NCI-H345 treated with DMSO at 0.1 percent for 48 hours (cell line): ENCODE measurements around the gene MAN2A2.
"Not testable (repeated sequence)": the region's sequence is repeated elsewhere in the genome, so short reads cannot be mapped to it uniquely, and the experiment has no call there.

ENCODE experiments used
- DNase-seq: peaks from one replicate; lab custom pipeline; 2025; ENCODE audit not compliant: unreplicated experiment; lab: John Stamatoyannopoulos, UW

MAN2A2 gene

DNA sequence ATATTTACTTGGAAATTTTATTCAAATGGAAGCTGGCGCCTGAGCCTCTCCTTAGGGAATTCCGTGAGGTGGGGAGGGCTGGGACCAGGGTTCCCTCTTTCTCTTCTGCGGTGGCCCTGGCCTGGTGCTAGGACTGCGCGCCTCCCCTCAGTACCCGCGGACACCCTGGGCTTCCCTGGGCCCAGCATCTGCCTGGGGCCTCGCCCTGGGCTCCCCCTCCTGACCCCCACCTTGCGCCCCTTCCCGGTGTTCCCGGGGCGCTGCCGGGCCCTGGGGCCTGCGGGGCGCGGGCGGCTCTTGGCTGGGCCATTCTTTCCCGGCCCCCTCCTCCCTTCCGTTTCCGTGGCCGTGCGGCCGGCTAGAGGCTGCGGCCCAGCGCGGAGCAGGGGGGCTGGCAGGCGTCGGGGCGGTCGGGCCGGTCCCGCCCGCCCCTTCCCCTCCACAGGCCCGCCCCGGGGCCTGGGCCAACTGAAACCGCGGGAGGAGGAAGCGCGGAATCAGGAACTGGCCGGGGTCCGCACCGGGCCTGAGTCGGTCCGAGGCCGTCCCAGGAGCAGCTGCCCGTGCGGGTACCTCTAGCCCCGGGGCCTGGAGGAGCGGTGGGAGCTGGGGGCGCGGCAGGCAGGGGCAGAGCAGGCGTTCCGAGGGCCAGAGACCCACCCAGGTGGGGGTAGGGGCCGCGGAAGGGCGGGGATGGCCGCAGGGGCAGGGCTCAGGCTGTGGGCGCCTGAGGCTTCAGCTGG is 19.0 kb upstream of the MAN2A2 start, which contains the start of gene FES:
TSS of gene FES (plus strand) at position 529 of the 743 bp plus-strand sequence. CDS start 542 bp downstream, outside the sequence.
- no peak for DNase-seq

- DNase-seq: no peak
Measured at GRCh38 chr15:90884719-90885431, 18.2 kb upstream of the MAN2A2 start.

DNA sequence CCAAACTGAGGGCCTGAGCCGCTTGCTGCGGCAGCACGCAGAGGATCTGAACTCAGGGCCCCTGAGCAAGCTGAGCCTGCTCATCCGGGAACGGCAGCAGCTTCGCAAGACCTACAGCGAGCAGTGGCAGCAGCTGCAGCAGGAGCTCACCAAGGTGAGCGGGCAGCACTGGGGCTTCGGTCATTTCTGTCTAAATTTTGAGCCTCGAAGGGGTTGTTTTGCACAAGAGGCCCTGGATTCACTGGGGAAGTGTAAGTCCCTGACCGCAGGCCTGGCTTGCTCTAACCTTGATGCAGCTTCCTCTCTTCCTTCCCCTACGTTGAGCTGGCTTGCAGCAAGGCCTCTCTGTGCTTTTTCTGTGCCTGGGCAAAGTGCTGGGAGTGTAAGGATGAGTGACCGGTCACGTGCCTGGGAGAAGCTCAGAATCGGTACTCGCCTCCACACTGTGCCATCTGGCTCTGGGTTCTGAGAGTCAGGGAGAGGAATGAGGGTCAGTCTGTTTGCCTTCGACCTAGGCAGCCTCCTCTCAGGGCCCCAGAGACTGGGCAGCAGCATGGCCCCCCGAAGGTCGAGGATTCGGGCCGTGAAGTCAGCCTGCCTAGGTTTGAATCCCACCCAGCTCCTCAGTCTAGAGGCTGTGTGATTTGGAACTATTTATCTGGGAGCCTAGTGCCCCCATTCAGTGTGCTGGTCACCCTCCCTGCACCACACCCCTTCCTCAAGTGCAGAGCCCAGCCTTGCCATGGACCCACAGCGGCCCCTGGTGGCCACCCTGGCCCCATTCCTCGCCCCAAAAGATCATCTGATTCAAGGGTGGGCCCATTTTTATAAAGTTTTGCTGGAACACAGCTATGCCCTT is 17.4 kb upstream of the MAN2A2 start:
- DNase-seq: no peak

DNA sequence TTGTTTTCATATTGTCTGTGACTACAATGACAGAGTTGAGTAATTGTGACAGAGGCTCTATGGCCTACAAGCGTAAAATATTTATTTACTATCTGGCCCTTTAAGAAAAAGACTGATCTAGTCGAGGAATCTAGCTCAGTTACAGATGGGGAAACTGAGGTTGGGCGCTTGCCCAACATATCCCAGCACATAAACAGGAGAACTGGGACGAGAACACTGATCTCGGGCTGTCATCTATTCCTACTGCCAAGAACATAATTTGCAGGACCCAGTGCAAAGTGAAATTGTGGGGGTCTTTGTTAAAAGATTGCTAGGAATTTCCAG is 16.8 kb upstream of the MAN2A2 start:
- DNase-seq: no peak

DNA sequence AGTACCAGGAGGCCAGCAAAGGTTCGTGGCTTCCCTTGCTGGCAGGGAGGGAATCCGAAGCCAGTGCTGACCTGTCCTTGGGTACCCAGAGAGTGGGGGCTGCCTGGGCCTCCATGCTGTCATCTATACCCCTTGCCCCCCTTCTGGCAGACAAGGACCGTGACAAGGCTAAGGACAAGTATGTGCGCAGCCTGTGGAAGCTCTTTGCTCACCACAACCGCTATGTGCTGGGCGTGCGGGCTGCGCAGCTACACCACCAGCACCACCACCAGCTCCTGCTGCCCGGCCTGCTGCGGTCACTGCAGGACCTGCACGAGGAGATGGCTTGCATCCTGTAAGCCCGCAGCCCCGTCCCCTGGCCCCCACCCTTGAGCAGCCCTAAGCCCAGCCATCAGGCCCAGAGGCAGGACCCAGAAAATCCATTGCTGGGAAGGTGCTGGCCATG is 16.0 kb upstream of the MAN2A2 start:
- DNase-seq: no peak

DNA sequence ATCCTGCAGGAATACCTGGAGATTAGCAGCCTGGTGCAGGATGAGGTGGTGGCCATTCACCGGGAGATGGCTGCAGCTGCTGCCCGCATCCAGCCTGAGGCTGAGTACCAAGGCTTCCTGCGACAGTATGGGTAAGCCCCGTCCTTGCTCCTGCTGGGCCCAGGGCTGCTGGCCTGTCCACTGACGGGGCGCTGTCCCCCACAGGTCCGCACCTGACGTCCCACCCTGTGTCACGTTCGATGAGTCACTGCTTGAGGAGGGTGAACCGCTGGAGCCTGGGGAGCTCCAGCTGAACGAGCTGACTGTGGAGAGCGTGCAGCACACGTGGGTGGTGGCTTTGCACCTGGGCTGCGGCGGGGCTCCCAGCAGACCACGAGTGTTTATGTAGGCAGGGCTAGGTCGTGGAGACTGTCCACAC is 13.8 kb upstream of the MAN2A2 start:
- no peak for DNase-seq

DNA sequence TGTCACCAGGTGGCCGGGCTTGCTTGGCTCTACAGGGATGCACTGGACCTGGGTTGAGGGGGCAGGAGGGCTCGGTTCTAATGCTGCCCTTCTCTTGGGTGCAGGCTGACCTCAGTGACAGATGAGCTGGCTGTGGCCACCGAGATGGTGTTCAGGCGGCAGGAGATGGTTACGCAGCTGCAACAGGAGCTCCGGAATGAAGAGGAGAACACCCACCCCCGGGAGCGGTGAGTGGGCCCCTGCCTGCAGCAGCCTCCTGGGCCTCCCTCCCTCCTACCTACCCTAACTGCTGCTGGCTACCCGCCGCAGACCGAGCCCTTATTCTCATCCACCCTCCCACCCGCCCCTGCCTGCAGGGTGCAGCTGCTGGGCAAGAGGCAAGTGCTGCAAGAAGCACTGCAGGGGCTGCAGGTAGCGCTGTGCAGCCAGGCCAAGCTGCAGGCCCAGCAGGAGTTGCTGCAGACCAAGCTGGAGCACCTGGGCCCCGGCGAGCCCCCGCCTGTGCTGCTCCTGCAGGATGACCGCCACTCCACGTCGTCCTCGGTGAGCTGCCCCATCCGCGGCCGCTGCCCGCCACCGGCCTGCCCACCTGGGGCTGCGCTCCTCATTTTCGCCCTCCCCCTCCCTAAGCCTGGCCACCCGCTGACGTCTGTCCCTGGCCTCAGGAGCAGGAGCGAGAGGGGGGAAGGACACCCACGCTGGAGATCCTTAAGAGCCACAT is 13.2 kb upstream of the MAN2A2 start:
- DNase-seq: no peak

DNA sequence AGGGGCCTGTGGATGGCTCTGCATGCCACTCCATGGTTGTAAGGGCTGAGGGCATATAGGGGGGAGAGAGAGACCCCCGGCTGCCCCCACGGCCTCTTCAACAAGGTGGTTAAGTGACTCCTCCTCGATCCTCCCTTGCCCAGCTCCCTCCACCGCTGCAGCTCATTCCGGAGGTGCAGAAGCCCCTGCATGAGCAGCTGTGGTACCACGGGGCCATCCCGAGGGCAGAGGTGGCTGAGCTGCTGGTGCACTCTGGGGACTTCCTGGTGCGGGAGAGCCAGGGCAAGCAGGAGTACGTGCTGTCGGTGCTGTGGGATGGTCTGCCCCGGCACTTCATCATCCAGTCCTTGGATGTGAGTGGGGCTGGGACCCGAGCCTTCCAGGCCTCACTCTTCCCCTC is 12.3 kb upstream of the MAN2A2 start:
- DNase-seq: no peak

GRCh38 chr15:90891346-90891949 is 11.7 kb upstream of the MAN2A2 start:
- DNase-seq: no peak

GRCh38 chr15:90892023-90892422 is 11.1 kb upstream of the MAN2A2 start:
- no peak for DNase-seq

DNA sequence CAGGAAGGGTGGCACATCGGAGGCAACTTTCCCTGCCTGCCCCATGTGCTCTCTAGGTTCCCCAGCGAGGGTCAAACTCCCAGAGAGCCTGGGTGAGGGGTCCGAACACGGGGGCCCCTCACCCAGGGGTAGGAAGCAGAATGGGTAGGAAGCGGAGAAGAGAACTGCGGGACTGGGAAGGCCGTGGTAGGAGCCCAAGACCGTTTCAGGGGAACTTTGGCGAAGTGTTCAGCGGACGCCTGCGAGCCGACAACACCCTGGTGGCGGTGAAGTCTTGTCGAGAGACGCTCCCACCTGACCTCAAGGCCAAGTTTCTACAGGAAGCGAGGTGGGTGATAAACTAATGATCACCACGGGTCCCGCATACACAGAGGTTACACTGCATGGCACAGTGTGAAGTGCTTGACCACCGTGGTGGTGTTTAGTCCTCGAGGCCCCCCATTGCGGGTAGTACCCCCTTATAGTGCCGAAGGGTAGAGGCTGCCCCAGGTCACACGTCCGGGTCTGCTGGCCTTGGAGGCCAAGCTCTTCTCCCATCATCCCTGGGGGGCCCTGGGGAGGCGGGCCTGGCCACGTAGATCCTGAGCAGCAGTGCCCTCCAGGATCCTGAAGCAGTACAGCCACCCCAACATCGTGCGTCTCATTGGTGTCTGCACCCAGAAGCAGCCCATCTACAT is 10.5 kb upstream of the MAN2A2 start:
- no peak for DNase-seq

DNA sequence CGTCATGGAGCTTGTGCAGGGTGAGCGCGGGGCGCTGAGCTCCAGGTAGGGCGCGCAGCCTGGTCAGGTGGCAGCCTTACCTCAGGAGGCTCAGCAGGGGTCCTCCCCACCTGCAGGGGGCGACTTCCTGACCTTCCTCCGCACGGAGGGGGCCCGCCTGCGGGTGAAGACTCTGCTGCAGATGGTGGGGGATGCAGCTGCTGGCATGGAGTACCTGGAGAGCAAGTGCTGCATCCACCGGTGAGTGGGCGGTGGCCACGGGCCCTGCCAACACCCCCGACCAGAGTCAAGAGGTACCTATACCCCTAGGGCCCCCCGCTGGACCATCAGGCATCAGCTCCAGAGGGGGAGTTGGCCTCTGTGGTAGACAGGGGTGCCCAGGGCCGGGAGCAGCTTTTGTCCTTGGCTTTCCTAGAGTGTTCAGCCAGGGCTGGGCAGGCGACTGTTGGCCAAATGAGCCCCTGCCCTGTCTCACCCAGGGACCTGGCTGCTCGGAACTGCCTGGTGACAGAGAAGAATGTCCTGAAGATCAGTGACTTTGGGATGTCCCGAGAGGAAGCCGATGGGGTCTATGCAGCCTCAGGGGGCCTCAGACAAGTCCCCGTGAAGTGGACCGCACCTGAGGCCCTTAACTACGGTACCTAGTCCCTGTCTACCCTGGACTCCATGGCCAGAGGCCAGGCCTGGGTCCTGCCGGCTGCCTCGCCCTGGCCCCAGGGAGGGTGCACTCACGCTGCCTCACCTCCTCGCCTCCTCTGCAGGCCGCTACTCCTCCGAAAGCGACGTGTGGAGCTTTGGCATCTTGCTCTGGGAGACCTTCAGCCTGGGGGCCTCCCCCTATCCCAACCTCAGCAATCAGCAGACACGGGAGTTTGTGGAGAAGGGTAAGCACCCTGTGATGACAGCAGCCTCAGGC is 9.7 kb upstream of the MAN2A2 start:
- DNase-seq: no peak

GRCh38 chr15:90895571-90896117 is 7.5 kb upstream of the MAN2A2 start:
- no peak for DNase-seq

DNA sequence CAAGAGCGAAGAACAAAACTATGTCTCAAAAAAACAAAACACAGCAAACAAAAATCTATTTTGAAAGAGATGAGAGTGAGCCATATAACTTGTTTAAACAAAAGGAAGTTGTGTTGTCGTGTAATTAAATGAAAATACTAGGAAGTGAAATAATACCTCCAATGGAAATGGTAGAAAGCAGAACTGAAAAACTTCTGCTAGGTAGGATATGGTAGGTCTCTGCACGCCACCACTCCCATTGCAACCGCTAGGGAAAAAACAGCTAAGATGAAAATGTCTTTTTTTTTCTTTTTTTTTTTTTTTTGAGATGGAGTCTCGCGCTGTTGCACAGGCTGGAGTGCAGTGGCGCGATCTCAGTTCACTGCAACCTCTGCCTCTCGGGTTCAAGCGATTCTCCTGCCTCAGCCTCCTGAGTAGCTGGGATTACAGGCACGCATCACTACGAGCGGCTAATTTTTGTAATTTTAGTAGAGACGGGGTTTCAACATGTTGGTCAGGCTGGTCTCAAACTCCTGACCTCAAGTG is 5.9 kb upstream of the MAN2A2 start:
- not testable (repeated sequence) for DNase-seq

DNA sequence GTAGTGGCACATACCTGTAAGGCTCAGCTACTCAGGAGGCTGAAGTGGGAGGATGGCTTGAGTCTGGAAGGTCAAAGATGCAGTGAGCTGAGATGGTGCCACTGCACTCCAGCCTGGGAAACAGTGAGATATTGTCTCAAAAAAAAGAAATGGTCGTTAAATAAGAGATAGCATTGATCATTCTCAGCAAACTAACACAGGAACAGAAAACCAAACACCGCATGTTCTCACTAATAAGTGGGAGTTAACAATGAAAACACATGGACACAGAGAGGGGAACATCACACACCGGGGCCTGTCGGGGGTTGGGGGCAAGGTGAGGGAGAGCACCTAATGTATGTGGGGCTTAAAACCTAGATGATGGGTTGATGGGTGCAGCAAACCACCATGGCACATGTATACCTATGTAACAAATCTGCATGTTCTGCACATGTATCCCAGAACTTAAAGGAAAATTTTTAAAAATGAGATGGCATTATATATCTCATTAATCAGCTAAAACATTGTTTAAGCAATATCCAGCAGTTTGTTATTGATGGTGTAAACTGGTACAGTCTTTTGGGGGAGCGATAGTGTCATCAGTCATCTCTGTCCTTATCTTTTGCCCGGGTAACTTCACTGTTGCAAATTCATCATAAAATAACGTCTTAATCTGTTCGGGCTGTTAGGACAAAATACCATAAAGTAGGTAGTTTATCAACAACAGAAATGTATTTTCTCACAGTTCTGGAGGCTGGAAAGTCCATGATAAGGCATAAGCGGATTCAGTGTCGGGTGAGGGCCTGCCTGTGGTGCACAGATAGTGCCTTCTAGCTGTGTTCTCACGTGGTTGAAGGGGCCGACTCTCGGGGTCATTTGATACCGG is 1.7 kb upstream of the MAN2A2 start:
- no peak for DNase-seq

DNA sequence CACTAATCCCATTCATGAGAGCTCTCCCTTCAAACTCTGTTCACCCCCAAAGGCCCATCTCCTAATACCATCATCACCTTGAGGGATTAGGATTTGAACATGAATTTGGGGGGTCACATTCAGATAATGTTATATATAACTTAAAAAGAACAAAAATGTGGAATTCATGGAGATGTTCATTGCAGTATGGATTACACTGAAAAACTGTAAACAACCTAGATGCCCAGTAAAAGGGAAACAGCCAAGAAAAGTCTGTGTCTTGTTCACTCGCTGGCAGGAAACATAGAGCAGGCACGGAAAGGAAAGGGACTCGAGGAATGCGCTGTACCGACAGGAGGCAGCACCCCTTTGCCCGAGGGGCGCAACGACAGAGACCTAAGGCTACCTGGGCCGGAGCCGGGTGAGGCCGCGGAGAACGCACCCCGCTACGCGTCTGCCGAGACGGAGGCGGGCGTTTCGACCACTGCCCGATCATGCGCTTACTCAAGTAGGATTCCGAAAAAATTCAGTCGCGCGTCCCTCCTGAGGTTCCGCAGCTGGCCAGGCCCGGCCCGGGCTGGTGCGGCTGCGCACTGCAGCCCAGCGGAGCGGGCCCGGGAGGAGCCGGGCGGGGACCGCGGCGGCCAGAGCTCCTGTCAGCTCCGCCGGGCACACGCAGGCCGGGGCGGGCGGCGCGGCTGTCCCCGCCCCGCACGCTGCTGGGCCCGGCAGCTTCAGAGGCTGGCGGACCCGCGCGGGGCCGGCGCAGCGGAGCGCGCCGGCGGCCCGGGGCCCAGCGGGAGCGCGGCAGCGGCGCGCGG is 862 bp upstream of the MAN2A2 start:
- DNase-seq: peak; percentile 39
